Measurements from ENCODE around the gene CAPN5. TPM values are rescaled to one million over a fixed set of nuclear protein-coding genes. Genes with fewer than 3 reads are reported as not detected.
A peak's percentile ranks its signal among the peaks of the same experiment; 100 is the strongest.

Gene CAPN5
- total RNA-seq, 1 experiment from 2014 or later = 17.3 TPM

DNA sequence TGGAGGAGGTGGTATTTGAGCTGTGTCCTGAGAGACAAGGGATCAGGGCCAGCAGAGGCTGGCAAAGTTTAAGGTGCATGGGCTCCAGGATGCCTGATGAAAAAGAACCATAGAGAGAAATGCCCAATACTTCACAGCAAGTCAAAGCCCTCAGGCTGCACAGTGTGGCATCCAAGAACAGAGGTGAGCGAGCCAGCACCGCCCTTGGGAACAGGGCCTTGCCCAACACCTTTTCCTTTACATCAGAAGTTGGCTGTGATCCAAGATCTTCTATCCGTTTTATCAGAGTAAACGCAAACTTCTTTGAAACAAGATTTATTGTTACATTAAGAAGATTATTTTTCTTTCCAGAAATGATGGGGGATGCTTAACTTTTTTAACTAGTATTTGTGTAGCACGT, 31.2 kb upstream of the CAPN5 start:
- BruUV-seq (replicated peaks) = no TSS peak
- intact Hi-C loops (cut with micrococcal nuclease; ENCODE audit: unreplicated experiment) (loop anchor here (5.0 kb wide), 3 partner anchors 113 to 303 kb away; no protein-coding TSS in a partner anchor), in situ Hi-C loops (cut with HindIII; ENCODE audit: low pct_unique_long_range_greater_than_20kb, low sequenced_read_pairs) (no loop called here)
- Histone ChIP-seq H3K27me3 (ENCODE audit: control insufficient read depth, insufficient read depth, low read length) (no peaks in the 10 kb centered on the region), H3K36me3 (ENCODE audit: control insufficient read depth, insufficient read depth, low read length) (no peaks in the 10 kb centered on the region), H3K4me1 (ENCODE audit: control insufficient read depth, insufficient read depth, low read length) (peaks cover 28% of the 10 kb centered on the region), H3K9me3 (ENCODE audit: control insufficient read depth, insufficient read depth, low read depth, low read length) (no peaks in the 10 kb centered on the region), H3K4me3 (ENCODE audit: low read depth in 2 of 2, low read length in 2 of 2) (no peak overlapping the region), H3K27ac (ENCODE audit: low read length) (no peak overlapping the region)
- ATAC-seq (no peak), DNase-seq (ENCODE audit: low read depth, low spot score) (no peak)
- POLR2A ChIA-PET = no interaction called here
- TF ChIP-seq CTCF (IDR thresholded peaks at IDR 0.05) (no peak), TCF7L2 (IDR thresholded peaks at IDR 0.05; ENCODE audit: low read depth, low read length) (no peak), SIN3A (IDR thresholded peaks at IDR 0.05; ENCODE audit: borderline replicate concordance, insufficient read depth, low read depth, low read length) (no peak), POLR2AphosphoS5 (IDR thresholded peaks at IDR 0.05; ENCODE audit: low read depth, low read length) (no peak)
- TF ChIP-seq, protein P1, sequence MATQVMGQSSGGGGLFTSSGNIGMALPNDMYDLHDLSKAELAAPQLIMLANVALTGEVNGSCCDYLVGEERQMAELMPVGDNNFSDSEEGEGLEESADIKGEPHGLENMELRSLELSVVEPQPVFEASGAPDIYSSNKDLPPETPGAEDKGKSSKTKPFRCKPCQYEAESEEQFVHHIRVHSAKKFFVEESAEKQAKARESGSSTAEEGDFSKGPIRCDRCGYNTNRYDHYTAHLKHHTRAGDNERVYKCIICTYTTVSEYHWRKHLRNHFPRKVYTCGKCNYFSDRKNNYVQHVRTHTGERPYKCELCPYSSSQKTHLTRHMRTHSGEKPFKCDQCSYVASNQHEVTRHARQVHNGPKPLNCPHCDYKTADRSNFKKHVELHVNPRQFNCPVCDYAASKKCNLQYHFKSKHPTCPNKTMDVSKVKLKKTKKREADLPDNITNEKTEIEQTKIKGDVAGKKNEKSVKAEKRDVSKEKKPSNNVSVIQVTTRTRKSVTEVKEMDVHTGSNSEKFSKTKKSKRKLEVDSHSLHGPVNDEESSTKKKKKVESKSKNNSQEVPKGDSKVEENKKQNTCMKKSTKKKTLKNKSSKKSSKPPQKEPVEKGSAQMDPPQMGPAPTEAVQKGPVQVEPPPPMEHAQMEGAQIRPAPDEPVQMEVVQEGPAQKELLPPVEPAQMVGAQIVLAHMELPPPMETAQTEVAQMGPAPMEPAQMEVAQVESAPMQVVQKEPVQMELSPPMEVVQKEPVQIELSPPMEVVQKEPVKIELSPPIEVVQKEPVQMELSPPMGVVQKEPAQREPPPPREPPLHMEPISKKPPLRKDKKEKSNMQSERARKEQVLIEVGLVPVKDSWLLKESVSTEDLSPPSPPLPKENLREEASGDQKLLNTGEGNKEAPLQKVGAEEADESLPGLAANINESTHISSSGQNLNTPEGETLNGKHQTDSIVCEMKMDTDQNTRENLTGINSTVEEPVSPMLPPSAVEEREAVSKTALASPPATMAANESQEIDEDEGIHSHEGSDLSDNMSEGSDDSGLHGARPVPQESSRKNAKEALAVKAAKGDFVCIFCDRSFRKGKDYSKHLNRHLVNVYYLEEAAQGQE (IDR thresholded peaks at IDR 0.05; ENCODE audit: insufficient read depth in 1 of 2, low read depth in 2 of 2, low read length in 1 of 2) = no peak
- CTCF ChIA-PET = no interaction called here

DNA sequence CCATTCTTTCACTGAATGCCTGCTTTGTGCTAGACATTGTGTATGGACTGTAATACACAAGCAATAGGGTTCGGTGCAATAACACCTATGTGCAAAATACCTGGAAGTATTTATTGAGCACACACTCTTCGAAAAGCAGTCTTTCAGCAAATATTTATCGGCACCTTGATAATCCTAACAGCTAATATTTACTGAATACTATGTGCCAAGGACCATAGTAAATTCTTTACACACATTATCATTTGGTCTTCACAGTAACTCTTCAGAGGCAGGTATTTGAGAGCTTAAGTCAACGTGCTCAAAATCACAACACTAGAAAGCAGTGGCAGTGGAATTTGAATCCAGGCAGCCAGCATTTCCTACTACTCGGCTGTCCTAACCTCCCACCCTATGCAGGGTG, 30.4 kb upstream of the CAPN5 start:
- H3K27ac ChIP-seq (ENCODE audit: low read length) = 0 out of 2 replicates have a peak overlapping the region, but pooled peaks have one; percentile 59
- intact Hi-C loops (cut with micrococcal nuclease; ENCODE audit: unreplicated experiment) = loop anchor here (5.0 kb wide), 3 partner anchors 114 to 304 kb away; no protein-coding TSS in a partner anchor
- no peaks in the 10 kb centered on the region for H3K9me3 ChIP-seq (ENCODE audit: control insufficient read depth, insufficient read depth, low read depth, low read length)
- no peak overlapping the region for H3K4me3 ChIP-seq (ENCODE audit: low read depth in 2 of 2, low read length in 2 of 2)
- no TSS peak for BruUV-seq (replicated peaks)
- in situ Hi-C loops (cut with HindIII; ENCODE audit: low pct_unique_long_range_greater_than_20kb, low sequenced_read_pairs) = no loop called here
- DNase-seq (ENCODE audit: low read depth, low spot score) (no peak), ATAC-seq (no peak)
- ChIA-PET CTCF (interaction anchor here (0.6 to 1.5 kb wide), 2 partner anchors 55 to 117 kb away, joined by 4 to 5 read pairs; no protein-coding TSS in a partner anchor), POLR2A (interaction anchor here (0.6 kb wide), 1 partner anchor 17 kb away, joined by 3 read pairs; no protein-coding TSS in a partner anchor)
- H3K4me1 ChIP-seq (ENCODE audit: control insufficient read depth, insufficient read depth, low read length) = peaks cover 28% of the 10 kb centered on the region
- H3K27me3 ChIP-seq (ENCODE audit: control insufficient read depth, insufficient read depth, low read length) = no peaks in the 10 kb centered on the region
- H3K36me3 ChIP-seq (ENCODE audit: control insufficient read depth, insufficient read depth, low read length) = no peaks in the 10 kb centered on the region
- TF ChIP-seq SIN3A (IDR thresholded peaks at IDR 0.05; ENCODE audit: borderline replicate concordance, insufficient read depth, low read depth, low read length) = no peak
- TF ChIP-seq, protein P1 (IDR thresholded peaks at IDR 0.05; ENCODE audit: insufficient read depth in 1 of 2, low read depth in 2 of 2, low read length in 1 of 2) = no peak
